Uterus (tissue), 2 donors: ENCODE measurements around the gene RBM14.

Source experiments
- CTCF ChIP-seq, 4 experiments: fragments of 200-600 bp in 2 of 4; fragments of 450-650 bp in 2 of 4; sonication (generic) in 2 of 4; IDR thresholded peaks; one replicate each; pipeline ENCODE4 v1.5.1; 2016 to 2019; ENCODE audit warnings: antibody characterized with exemption in 4 of 4, mild to moderate bottlenecking in 2 of 4, moderate library complexity in 1 of 4
- POLR2A ChIP-seq, 2 donors: fragments of 450-650 bp; IDR thresholded peaks; one replicate each; pipeline ENCODE4 v1.6.1; 2016; ENCODE audit warnings: antibody characterized with exemption in 2 of 2, mild to moderate bottlenecking in 1 of 2, moderate library complexity in 1 of 2

- peak in 1 of 4 experiments; percentile 20 for TF ChIP-seq CTCF (IDR thresholded peaks at IDR 0.05)
- TF ChIP-seq POLR2A (IDR thresholded peaks at IDR 0.05) = peak; percentile 98 to 100
Measured at GRCh38 chr11:66616379-66617154, at the start of gene RBM14.
